ENCODE results near the gene FAM151A. TPM values are rescaled to one million over a fixed set of nuclear protein-coding genes. Genes with fewer than 3 reads are reported as not detected.

The FAM151A gene
- polyA plus RNA-seq, 1 donor (not counting 4 experiments of a cell fraction or from before 2014, with no cell fraction given) = 0.07 TPM

- DNase-seq (ENCODE audit: low read depth, low spot score) = no peak
- no peak for FAIRE-seq
- no peak overlapping the region for H3K4me3 ChIP-seq (ENCODE audit: control insufficient read depth in 2 of 3, extremely low read depth in 1 of 3, insufficient read depth in 2 of 3, low read depth in 1 of 3, low read length in 3 of 3)
- H3K27ac ChIP-seq (ENCODE audit: control insufficient read depth, insufficient read depth, low read length) = no peak overlapping the region
- TF ChIP-seq EZH2 (IDR thresholded peaks at IDR 0.05; ENCODE audit: low read length) (no peak), CTCF (optimal IDR thresholded peaks at IDR 0.05 in 1 of 3, IDR thresholded peaks at IDR 0.05 in 1 of 3, conservative IDR thresholded peaks at IDR 0.05 in 1 of 3; ENCODE audit: extremely low read depth in 1 of 3, insufficient read depth in 2 of 3, low read length in 3 of 3) (no peak)
- no peaks in the 10 kb centered on the region for H4K20me1 ChIP-seq (ENCODE audit: control insufficient read depth, extremely low read depth, insufficient read depth, low read length)
- no peaks in the 10 kb centered on the region for H3K36me3 ChIP-seq (ENCODE audit: control insufficient read depth in 2 of 2, extremely low read depth in 1 of 2, insufficient read depth in 2 of 2, low read length in 2 of 2)
- no peaks in the 10 kb centered on the region for H3K9me3 ChIP-seq (ENCODE audit: control insufficient read depth, low read depth, low read length)
- H3K9ac ChIP-seq (ENCODE audit: control insufficient read depth, extremely low read depth, insufficient read depth, low read length) = no peak overlapping the region
- no peaks in the 10 kb centered on the region for H3K79me2 ChIP-seq (ENCODE audit: control insufficient read depth, insufficient read depth, low read length)
- dilution Hi-C loops (cut with MboI; ENCODE audit: extremely low pct_ligation_motif_present, low sequenced_read_pairs) = no loop called here
- no peaks in the 10 kb centered on the region for H3K27me3 ChIP-seq (ENCODE audit: control insufficient read depth, extremely low read depth, insufficient read depth, low read length)
- H2AFZ ChIP-seq (ENCODE audit: control insufficient read depth, low read length) = no peak overlapping the region
- no peaks in the 10 kb centered on the region for H3K4me1 ChIP-seq (ENCODE audit: control insufficient read depth, extremely low read depth, insufficient read depth, low read length)
- H3K4me2 ChIP-seq (ENCODE audit: control insufficient read depth, extremely low read depth, insufficient read depth, low read depth, low read length) = no peak overlapping the region
- no peaks in the 10 kb centered on the region for H3K9me1 ChIP-seq (ENCODE audit: control insufficient read depth, extremely low read depth, insufficient read depth, low read length)
Observed at GRCh38 chr1:54627196-54627595, 3.9 kb upstream of the FAM151A start.

GRCh38 chr1:54624466-54625464 is 1.4 kb upstream of the FAM151A start:
- no peaks in the 10 kb centered on the region for H3K4me1 ChIP-seq (ENCODE audit: control insufficient read depth, extremely low read depth, insufficient read depth, low read length)
- no peaks in the 10 kb centered on the region for H3K9me1 ChIP-seq (ENCODE audit: control insufficient read depth, extremely low read depth, insufficient read depth, low read length)
- dilution Hi-C loops (cut with MboI; ENCODE audit: extremely low pct_ligation_motif_present, low sequenced_read_pairs) = no loop called here
- no peak overlapping the region for H3K4me2 ChIP-seq (ENCODE audit: control insufficient read depth, extremely low read depth, insufficient read depth, low read depth, low read length)
- no peaks in the 10 kb centered on the region for H3K27me3 ChIP-seq (ENCODE audit: control insufficient read depth, extremely low read depth, insufficient read depth, low read length)
- H3K4me3 ChIP-seq (ENCODE audit: control insufficient read depth in 2 of 3, extremely low read depth in 1 of 3, insufficient read depth in 2 of 3, low read depth in 1 of 3, low read length in 3 of 3) = no peak overlapping the region
- no peaks in the 10 kb centered on the region for H3K9me3 ChIP-seq (ENCODE audit: control insufficient read depth, low read depth, low read length)
- no peak overlapping the region for H2AFZ ChIP-seq (ENCODE audit: control insufficient read depth, low read length)
- TF ChIP-seq CTCF (optimal IDR thresholded peaks at IDR 0.05 in 1 of 3, IDR thresholded peaks at IDR 0.05 in 1 of 3, conservative IDR thresholded peaks at IDR 0.05 in 1 of 3; ENCODE audit: extremely low read depth in 1 of 3, insufficient read depth in 2 of 3, low read length in 3 of 3) = no peak
- no peak for TF ChIP-seq EZH2 (IDR thresholded peaks at IDR 0.05; ENCODE audit: low read length)
- DNase-seq (ENCODE audit: low read depth, low spot score) = no peak
- no peaks in the 10 kb centered on the region for H4K20me1 ChIP-seq (ENCODE audit: control insufficient read depth, extremely low read depth, insufficient read depth, low read length)
- no peaks in the 10 kb centered on the region for H3K79me2 ChIP-seq (ENCODE audit: control insufficient read depth, insufficient read depth, low read length)
- H3K36me3 ChIP-seq (ENCODE audit: control insufficient read depth in 2 of 2, extremely low read depth in 1 of 2, insufficient read depth in 2 of 2, low read length in 2 of 2) = no peaks in the 10 kb centered on the region
- H3K9ac ChIP-seq (ENCODE audit: control insufficient read depth, extremely low read depth, insufficient read depth, low read length) = no peak overlapping the region
- FAIRE-seq = no peak
- no peak overlapping the region for H3K27ac ChIP-seq (ENCODE audit: control insufficient read depth, insufficient read depth, low read length)

Data from keratinocyte (primary cell).